HG03558 (cell line): ENCODE data around the gene GALNS.
A peak's percentile ranks its signal among the peaks of the same experiment; 100 is the strongest.

Source experiments
- ATAC-seq: cut with Tn5 transposase; IDR thresholded peaks from one replicate; pipeline ENCODE4 v1.9.1; 2021; ENCODE audit warnings: moderate number of reproducible peaks; ENCODE audit not compliant: unreplicated experiment; ENCODE audit errors: extremely low read depth

The GALNS gene

GRCh38 chr16:88822281-88823040 lies 34.3 kb downstream of the GALNS start:
- ATAC-seq = no peak

DNA sequence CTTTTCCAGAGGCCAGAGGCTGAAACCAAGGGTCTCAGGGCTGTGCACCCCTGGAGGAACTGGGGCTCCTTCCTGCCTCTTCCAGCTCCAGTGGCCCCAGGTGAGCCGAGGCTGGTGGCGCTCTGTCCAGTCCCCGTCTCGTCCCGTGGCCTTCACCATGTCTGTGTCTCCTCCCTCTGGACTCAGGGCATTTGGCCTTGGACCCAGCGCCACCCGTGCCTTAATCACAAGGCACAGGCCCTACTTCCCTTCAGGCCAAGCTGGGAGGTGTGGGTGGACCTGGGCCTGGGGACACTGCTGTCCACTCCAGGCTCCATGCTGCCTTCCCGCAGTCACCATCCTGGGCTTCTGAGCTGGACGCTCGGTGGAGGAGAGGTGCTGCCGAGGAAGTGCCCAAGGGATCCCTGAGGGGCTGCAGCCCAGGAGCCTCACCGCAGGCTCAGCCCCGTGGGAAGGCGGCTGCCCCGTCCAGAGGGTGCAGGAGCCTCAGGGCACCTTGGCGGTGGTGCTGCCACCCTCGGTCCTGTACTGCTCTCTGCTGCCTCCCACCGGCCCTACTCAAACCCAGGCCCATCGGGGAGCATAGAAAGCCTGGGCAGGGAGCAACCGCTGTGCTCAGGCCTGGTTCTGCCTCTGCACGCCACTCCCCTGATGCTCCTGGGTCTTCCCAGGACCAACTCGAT lies 35.4 kb downstream of the GALNS start:
- no peak for ATAC-seq

GRCh38 chr16:88820385-88821025 lies 36.2 kb downstream of the GALNS start:
- ATAC-seq = no peak

DNA sequence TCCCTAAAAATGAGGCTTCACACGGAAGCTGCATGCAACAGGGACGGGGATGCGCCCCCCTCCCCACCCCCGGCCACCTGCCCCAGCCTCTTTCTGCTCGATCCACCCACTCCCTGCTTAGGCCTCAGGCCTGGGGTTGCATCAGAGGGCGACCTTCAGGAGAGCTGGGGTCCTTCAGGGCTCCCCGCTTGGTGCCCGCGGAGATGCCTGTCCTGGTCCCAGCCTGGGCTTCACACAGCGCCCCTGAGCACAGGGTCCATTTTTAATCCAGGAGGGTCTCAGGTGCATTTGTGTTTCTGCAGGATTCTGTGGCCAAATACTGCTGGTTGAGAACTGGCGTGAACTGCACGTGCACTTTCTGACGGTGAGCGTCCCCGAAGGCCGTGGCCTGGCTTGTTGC lies 37.6 kb downstream of the GALNS start:
- no peak for ATAC-seq

DNA sequence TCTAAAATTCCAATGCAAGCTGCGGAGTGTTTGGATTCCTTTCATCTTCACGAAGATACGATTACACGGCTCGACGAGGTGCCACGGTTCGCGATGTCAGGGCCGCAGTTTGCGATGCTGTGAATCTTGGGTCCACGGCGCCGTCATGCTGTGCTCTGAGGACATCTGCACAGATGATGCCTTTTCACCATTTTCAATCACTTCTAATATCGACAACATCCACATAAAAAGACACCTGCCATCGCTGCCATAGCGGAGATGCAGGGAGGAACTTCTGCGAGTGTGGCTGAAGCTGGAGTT lies 38.2 kb downstream of the GALNS start:
- no peak for ATAC-seq

GRCh38 chr16:88817785-88818574 lies 38.8 kb downstream of the GALNS start:
- ATAC-seq = no peak

DNA sequence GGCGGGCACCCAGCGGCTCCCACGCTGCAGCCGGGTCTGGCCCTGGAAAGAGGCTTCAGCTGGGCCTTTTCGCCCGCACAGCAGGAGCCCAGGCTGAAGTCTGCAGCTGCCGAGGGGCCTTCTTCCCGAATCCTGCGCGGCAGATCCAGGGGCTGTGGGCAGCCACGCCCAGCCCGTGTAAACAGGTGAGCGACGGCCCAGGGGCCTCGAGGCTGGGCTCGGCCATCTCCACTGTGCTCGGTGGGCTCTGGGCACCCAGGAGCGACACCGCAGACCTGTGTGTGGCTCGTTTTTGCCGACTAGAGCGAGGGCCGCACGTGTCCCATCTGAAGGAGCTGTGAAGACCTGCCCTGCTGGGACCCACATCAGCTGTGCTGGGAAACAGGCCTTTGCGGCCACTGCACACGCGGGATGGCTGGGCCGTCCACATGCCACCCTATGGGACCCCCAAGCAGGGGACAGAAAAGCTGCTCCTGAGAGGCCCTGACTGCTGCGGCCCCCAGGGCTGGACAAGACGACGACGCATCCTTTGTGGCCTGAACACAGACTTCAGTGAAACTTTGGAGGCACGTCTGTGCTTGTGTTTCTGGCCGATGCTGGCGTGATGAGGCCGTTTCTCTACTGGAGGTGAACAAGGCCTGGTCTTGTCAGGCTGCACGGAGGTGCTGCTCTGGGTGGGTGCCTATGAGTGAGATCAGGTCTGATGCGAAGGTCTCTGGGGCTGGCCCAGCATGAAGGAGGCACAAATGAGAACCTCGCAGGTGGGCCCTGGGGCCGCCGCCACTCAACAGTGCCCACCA lies 39.8 kb downstream of the GALNS start:
- no peak for ATAC-seq

GRCh38 chr16:88815901-88816589 lies 40.7 kb downstream of the GALNS start:
- no peak for ATAC-seq

GRCh38 chr16:88815227-88815626 lies 41.5 kb downstream of the GALNS start:
- ATAC-seq = no peak

- no peak for ATAC-seq
Observed at GRCh38 chr16:88814144-88814502, 42.6 kb downstream of the GALNS start.

GRCh38 chr16:88813269-88814143 lies 43.2 kb downstream of the GALNS start:
- ATAC-seq = no peak

GRCh38 chr16:88812513-88813268 lies 44.1 kb downstream of the GALNS start:
- ATAC-seq = no peak

GRCh38 chr16:88811769-88812512 lies 44.8 kb downstream of the GALNS start, which contains the start of gene APRT:
TSS of gene APRT (minus strand) at chr16:88811928. CDS start at chr16:88811899, 29 bp downstream.
- ATAC-seq = peak; percentile 42

GRCh38 chr16:88810912-88811768 lies 45.6 kb downstream of the GALNS start:
- peak; percentile 18 for ATAC-seq

DNA sequence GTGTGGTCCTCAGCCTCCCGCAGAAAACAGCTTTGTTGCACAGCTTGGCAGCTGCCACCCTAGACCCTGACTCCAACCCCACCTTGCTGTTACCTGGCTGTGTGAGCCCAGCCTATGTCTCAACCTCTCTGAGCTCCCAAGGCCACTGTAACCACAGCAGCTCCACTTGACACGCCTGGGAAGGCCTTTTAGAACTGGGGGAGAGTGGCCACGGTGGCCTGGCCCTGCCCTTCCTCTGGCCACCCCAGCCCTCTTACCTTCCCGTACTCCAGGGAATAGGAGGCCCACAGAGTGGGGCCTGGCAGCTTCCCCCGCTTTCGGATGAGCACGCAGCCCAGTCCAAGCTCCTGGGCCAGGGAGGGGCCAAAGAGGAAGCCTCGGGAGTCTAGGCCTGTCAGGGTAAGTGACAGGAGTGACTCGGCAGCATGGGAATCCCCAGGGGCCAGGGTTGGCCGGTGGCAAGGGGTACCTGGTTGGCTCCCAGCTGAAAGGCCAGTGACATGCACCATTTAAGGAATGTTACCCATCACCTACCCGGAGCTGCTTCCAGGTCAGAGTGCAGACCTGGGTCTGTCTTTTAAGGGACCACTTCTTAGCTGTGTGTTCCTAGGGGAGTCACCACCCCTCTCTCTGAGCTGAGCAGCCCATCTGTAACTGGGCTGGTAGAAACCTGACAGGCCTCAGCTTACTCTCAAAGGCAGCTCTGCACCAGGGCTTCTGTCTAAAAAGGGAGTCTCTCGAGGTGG lies 46.4 kb downstream of the GALNS start:
- ATAC-seq = no peak
